H1 (cell line): ENCODE data around the gene TACC2. TPM values are rescaled to one million over a fixed set of nuclear protein-coding genes. Genes with fewer than 3 reads are reported as not detected.

Source experiments
- CTCF ChIA-PET: fragments of 300-600 bp; sonication (Branson Sonifier 250); formaldehyde crosslinking; loops from one replicate; lab custom pipeline; 2021; ENCODE audit not compliant: partially characterized antibody; lab: Charles Lee
- POLR2A ChIA-PET: fragments of 300-600 bp; sonication (Branson Sonifier 250); formaldehyde crosslinking; loops from one replicate; lab custom pipeline; 2021; ENCODE audit warnings: inconsistent platforms; ENCODE audit not compliant: partially characterized antibody; lab: Charles Lee
- DNase-seq, 2 experiments: peaks; one replicate each; pipeline versions ENCODE4 v3.0.0 to v3.0.0-alpha.2; 2010 to 2022; ENCODE audit warnings: low spot score in 2 of 2, low read depth in 1 of 2, mixed read lengths in 1 of 2
- FAIRE-seq: peaks from 2 replicates; lab custom pipeline; 2011; peaks lifted over from hg19 to GRCh38; lab: Jason Lieb, UNC
- H2AFZ ChIP-seq: 2 replicates; pipeline ENCODE4 v1.8.1; 2012; ENCODE audit warnings: low read length, inconsistent platforms
- H2AK5ac ChIP-seq: 2 replicates; pipeline ENCODE4 v1.6.1; 2013; ENCODE audit warnings: low read depth, low read length
- H2BK120ac ChIP-seq: replicated peaks from 2 replicates; pipeline ENCODE3; 2013; ENCODE audit warnings: low read depth, low read length, inconsistent platforms
- H2BK12ac ChIP-seq: 2 replicates; pipeline ENCODE4 v1.6.1; 2013; ENCODE audit warnings: low read depth, low read length
- H2BK15ac ChIP-seq: 2 replicates; pipeline ENCODE4 v1.6.1; 2013; ENCODE audit warnings: low read length
- H2BK20ac ChIP-seq: 2 replicates; pipeline ENCODE4 v1.6.1; 2013; ENCODE audit warnings: low read length
- H2BK5ac ChIP-seq: 2 replicates; pipeline ENCODE4 v1.6.1; 2013; ENCODE audit warnings: low read depth, low read length
- H3K14ac ChIP-seq: 2 replicates; pipeline ENCODE4 v1.6.1; 2013; ENCODE audit warnings: inconsistent platforms; ENCODE audit not compliant: insufficient read length
- H3K18ac ChIP-seq: 2 replicates; pipeline ENCODE4 v1.6.1; 2013; ENCODE audit warnings: low read length; ENCODE audit errors: extremely low read depth
- H3K23ac ChIP-seq: 2 replicates; pipeline ENCODE4 v1.6.1; 2013; ENCODE audit warnings: inconsistent platforms; ENCODE audit not compliant: insufficient read length
- H3K23me2 ChIP-seq: 2 replicates; pipeline ENCODE4 v1.6.1; 2013; ENCODE audit warnings: low read depth, low read length
- H3K27ac ChIP-seq: 2 replicates; pipeline ENCODE4 v1.6.1; 2011; ENCODE audit warnings: low read depth, low read length, inconsistent platforms
- H3K27me3 ChIP-seq, 4 experiments: replicated peaks in 1 of 4; 1 replicate in 1 of 4; 2 replicates in 3 of 4; pipeline versions ENCODE4 v1.6.1 to v1.8.1; 2011 to 2013; ENCODE audit warnings: low read length in 3 of 4, mild to moderate bottlenecking in 3 of 4, inconsistent platforms in 2 of 4, mixed read lengths in 2 of 4, moderate library complexity in 1 of 4; ENCODE audit not compliant: control insufficient read depth in 3 of 4, insufficient read depth in 3 of 4; ENCODE audit errors: extremely low read depth in 1 of 4
- H3K36me3 ChIP-seq, 4 experiments: 2 replicates each; pipeline versions ENCODE4 v1.6.1 to v1.8.1; 2011 to 2013; ENCODE audit warnings: mild to moderate bottlenecking in 4 of 4, low read length in 3 of 4, moderate library complexity in 2 of 4, control low read depth in 1 of 4, inconsistent platforms in 1 of 4; ENCODE audit not compliant: insufficient read depth in 4 of 4, control insufficient read depth in 2 of 4
- H3K4ac ChIP-seq: replicated peaks from 2 replicates; pipeline ENCODE3; 2013; ENCODE audit warnings: low read length, low read depth, mixed read lengths, inconsistent platforms; ENCODE audit not compliant: insufficient read length
- H3K4me1 ChIP-seq, 4 experiments: replicated peaks in 1 of 4; 1 replicate in 1 of 4; 2 replicates in 3 of 4; pipeline versions ENCODE4 v1.6.1 to v1.8.1; 2011 to 2013; ENCODE audit warnings: low read length in 3 of 4, inconsistent platforms in 2 of 4, mixed read lengths in 1 of 4; ENCODE audit not compliant: insufficient read depth in 4 of 4, control insufficient read depth in 3 of 4
- H3K4me2 ChIP-seq, 2 experiments: 2 replicates each; pipeline versions ENCODE4 v1.6.1 to v1.8.1; 2011 to 2013; ENCODE audit warnings: low read depth in 2 of 2, low read length in 2 of 2, control low read depth in 1 of 2, inconsistent platforms in 1 of 2, mild to moderate bottlenecking in 1 of 2; ENCODE audit not compliant: insufficient read depth in 1 of 2
- H3K4me3 ChIP-seq, 4 experiments: fragments of 200-600, 300-600 bp in 1 of 4; sonication (generic), shearing (Covaris generic), sonication (Bioruptor Twin) in 1 of 4; 2 replicates each; pipeline versions ENCODE4 v1.5.1 to v1.8.1; 2011 to 2016; ENCODE audit warnings: low read length in 4 of 4, low read depth in 3 of 4, control low read depth in 2 of 4, inconsistent platforms in 2 of 4, mild to moderate bottlenecking in 2 of 4, mixed read lengths in 1 of 4, moderate library complexity in 1 of 4; ENCODE audit not compliant: insufficient read depth in 2 of 4; ENCODE audit errors: extremely low read depth in 1 of 4
- H3K56ac ChIP-seq: replicated peaks from 2 replicates; pipeline ENCODE3; 2013; ENCODE audit warnings: low read depth, mild to moderate bottlenecking, mixed read lengths, low read length, inconsistent platforms; ENCODE audit not compliant: insufficient read length
- H3K79me1 ChIP-seq: 2 replicates; pipeline ENCODE4 v1.6.1; 2013; ENCODE audit warnings: low read depth, low read length, control low read depth
- H3K79me2 ChIP-seq, 2 experiments: 2 replicates each; pipeline versions ENCODE4 v1.6.1 to v1.8.1; 2012 to 2013; ENCODE audit warnings: low read length in 2 of 2, mild to moderate bottlenecking in 2 of 2, inconsistent platforms in 1 of 2; ENCODE audit not compliant: insufficient read depth in 2 of 2, control insufficient read depth in 1 of 2
- H3K9ac ChIP-seq, 4 experiments: replicated peaks in 1 of 4; 1 replicate in 1 of 4; 2 replicates in 3 of 4; pipeline versions ENCODE4 v1.6.1 to v1.8.1; 2011 to 2013; ENCODE audit warnings: low read depth in 3 of 4, low read length in 3 of 4, control low read depth in 2 of 4, mild to moderate bottlenecking in 2 of 4, moderate library complexity in 2 of 4, inconsistent platforms in 1 of 4; ENCODE audit errors: extremely low read depth in 1 of 4
- H3K9me3 ChIP-seq, 2 experiments: 2 replicates each; pipeline versions ENCODE4 v1.6.1 to v1.8.1; 2012 to 2013; ENCODE audit warnings: mild to moderate bottlenecking in 2 of 2, moderate library complexity in 2 of 2, control low read depth in 1 of 2, inconsistent platforms in 1 of 2, low read depth in 1 of 2, low read length in 1 of 2, mixed read lengths in 1 of 2; ENCODE audit not compliant: insufficient read depth in 2 of 2
- H4K20me1 ChIP-seq, 2 experiments: replicated peaks in 1 of 2; 2 replicates each; pipeline versions ENCODE3 to v1.8.1; 2011 to 2013; ENCODE audit warnings: inconsistent platforms in 2 of 2, low read length in 2 of 2, mild to moderate bottlenecking in 1 of 2; ENCODE audit not compliant: insufficient read depth in 2 of 2, control insufficient read depth in 1 of 2
- H4K5ac ChIP-seq: 2 replicates; pipeline ENCODE4 v1.6.1; 2013; ENCODE audit warnings: low read length, low read depth, mixed read lengths, inconsistent platforms; ENCODE audit not compliant: insufficient read length
- H4K8ac ChIP-seq: 2 replicates; pipeline ENCODE4 v1.8.0; 2013; ENCODE audit warnings: mild to moderate bottlenecking, moderate library complexity, low read length, inconsistent platforms; ENCODE audit not compliant: insufficient read depth; ENCODE audit errors: extremely low read depth
- H4K91ac ChIP-seq: replicated peaks from 2 replicates; pipeline ENCODE3; 2013; ENCODE audit warnings: low read length, mixed read lengths, inconsistent platforms; ENCODE audit not compliant: insufficient read length
- BRCA1 ChIP-seq: IDR thresholded peaks from 2 replicates; pipeline ENCODE4 v1.6.1; 2012; ENCODE audit warnings: low read depth, low read length, improper control_type of control experiment
- CBX5 ChIP-seq: fragments of 300-800, 300-1000 bp; sonication (generic); IDR thresholded peaks from 2 replicates; pipeline ENCODE4 v1.7.1; 2016; ENCODE audit warnings: antibody characterized with exemption, low read length, low read depth
- EP300 ChIP-seq, 2 experiments: IDR thresholded peaks; 1 replicate in 1 of 2; 2 replicates in 1 of 2; pipeline ENCODE4 v1.6.1; 2011 to 2012; ENCODE audit warnings: low read depth in 2 of 2, low read length in 2 of 2, mild to moderate bottlenecking in 2 of 2, borderline replicate concordance in 1 of 2, inconsistent platforms in 1 of 2, moderate library complexity in 1 of 2
- HDAC2 ChIP-seq, 2 experiments: fragments of 300-600 bp in 1 of 2; sonication (generic) in 1 of 2; IDR thresholded peaks; 2 replicates each; pipeline ENCODE4 v1.6.1; 2011 to 2012; ENCODE audit warnings: low read depth in 2 of 2, low read length in 2 of 2, mild to moderate bottlenecking in 2 of 2, moderate library complexity in 2 of 2, borderline replicate concordance in 1 of 2, inconsistent platforms in 1 of 2
- PHF8 ChIP-seq: fragments of 200-600 bp; sonication (generic); conservative IDR thresholded peaks from 2 replicates; pipeline ENCODE4 v1.7.1; 2012; ENCODE audit warnings: low read depth, mild to moderate bottlenecking, inconsistent platforms, low read length, moderate library complexity
- POLR2AphosphoS5 ChIP-seq: IDR thresholded peaks from 2 replicates; pipeline ENCODE4 v1.6.1; 2011; ENCODE audit warnings: low read depth, low read length
- RNF2 ChIP-seq: fragments of 200-900, 300-1000 bp; sonication (generic); IDR thresholded peaks from 2 replicates; pipeline ENCODE4 v1.7.1; 2016; ENCODE audit warnings: borderline replicate concordance, low read depth, mild to moderate bottlenecking, antibody characterized with exemption, low read length; ENCODE audit not compliant: poor library complexity, severe bottlenecking; ENCODE audit errors: missing control alignments
- SIN3A ChIP-seq, 2 experiments: IDR thresholded peaks in 1 of 2; conservative IDR thresholded peaks in 1 of 2; 2 replicates each; pipeline ENCODE4 v1.6.1; 2011 to 2012; ENCODE audit warnings: low read length in 2 of 2, improper control_type of control experiment in 1 of 2, low read depth in 1 of 2, mild to moderate bottlenecking in 1 of 2
- SIRT6 ChIP-seq: IDR thresholded peaks from one replicate; pipeline ENCODE4 v1.7.1; 2012; ENCODE audit warnings: low read length, inconsistent platforms
- SP2 ChIP-seq: IDR thresholded peaks from 2 replicates; pipeline ENCODE4 v1.6.1; 2012; ENCODE audit warnings: mild to moderate bottlenecking, low read length, inconsistent platforms
- TAF1 ChIP-seq: IDR thresholded peaks from 2 replicates; pipeline ENCODE4 v1.6.1; 2011; ENCODE audit warnings: mild to moderate bottlenecking, low read depth, low read length
- WGBS, 2 experiments: shearing (Covaris generic) in 1 of 2; methylation state at CpG; one replicate each; pipeline versions ENCODE4 v1.1.6 to v1.1.7; 2013 to 2015; ENCODE audit warnings: low lambda C conversion rate in 2 of 2, mixed read lengths in 2 of 2, inconsistent platforms in 1 of 2, low coverage in 1 of 2, missing lambda C conversion rate in 1 of 2; ENCODE audit not compliant: insufficient replicate concordance in 2 of 2, insufficient coverage in 1 of 2, insufficient read length in 1 of 2; ENCODE audit errors: extremely low coverage in 1 of 2, missing lambda C conversion rate in 1 of 2; 5-methylcytosine and 5-hydroxymethylcytosine counted together
- polyA plus RNA-seq, 7 experiments: library from polyadenylated mRNA; depleted of rRNA in 3 of 7; stranded (reverse) in 5 of 7; unstranded in 2 of 7; fragments of >200 nt in 5 of 7; fragments of 200-250 nt in 2 of 7; gene quantifications; 1 replicate in 5 of 7; 2 replicates in 1 of 7; 4 replicates in 1 of 7; pipeline versions ENCODE4 v1.2.1 to v1.2.3, GENCODE V29; 2011 to 2013; ENCODE audit warnings: missing spikeins in 2 of 7, mixed read lengths in 2 of 7
- total RNA-seq: library from RNA; stranded (reverse); fragmentation: NEBNext Ultra II Directional; extraction: Animal tissue kit (Norgen Biotek cat#: 25700); gene quantifications from 2 replicates; pipeline ENCODE4 v1.2.1, GENCODE V29; 2021

Gene TACC2
- total and polyA plus RNA-seq, 2 of the 8 experiments (the other 6 are each of a cell fraction or from before 2014, with no cell fraction given) = 21.2 to 46.6 TPM

GRCh38 chr10:122162671-122163173 is 173.8 kb downstream of the TACC2 start:
- ChIA-PET POLR2A (interaction anchor here (0.7 to 12.6 kb wide), 14 partner anchors 9 to 109 kb away, joined by 3 to 237 read pairs (median 4); partner anchors contain the start of gene BTBD16), CTCF (interaction anchor here (0.5 to 4.1 kb wide), 18 partner anchors 9 to 270 kb away, joined by 3 to 36 read pairs (median 4); no protein-coding TSS in a partner anchor)
- Histone ChIP-seq H2BK15ac (0 out of 2 replicates have a peak overlapping the region, but pooled peaks have one; percentile 32), H3K18ac (peak overlapping the region; percentile 82), H2AK5ac (0 out of 2 replicates have a peak overlapping the region, but pooled peaks have one; percentile 43), H3K56ac (peak overlapping the region; percentile 70), H3K23me2 (peaks cover 12% of the 10 kb centered on the region), H3K4ac (peak overlapping the region; percentile 35), H3K79me2 (peaks cover 6 to 39% of the 10 kb centered on the region in 2 experiments; a peak in 3 of 4 replicates), H2BK5ac (peak overlapping the region; percentile 97), H2AFZ (no peak overlapping the region), H3K23ac (no peak overlapping the region), H3K27ac (peak overlapping the region; percentile 84), H2BK20ac (no peak overlapping the region), H4K8ac (peak overlapping the region; percentile 89), H3K4me2 (peak overlapping the region; percentile 95 to 98), H4K91ac (peak overlapping the region; percentile 22), H3K4me3 (peak overlapping the region; percentile 73 to 87 (median 84)), H3K9me3 (no peaks in the 10 kb centered on the region), H3K4me1 (peaks cover 11 to 47% (median 28%) of the 10 kb centered on the region in 4 experiments), H3K27me3 (peaks cover 0 to 2% (median 0%) of the 10 kb centered on the region in 4 experiments; a peak in 1 of 7 replicates), H3K36me3 (peaks cover 0 to 3% (median 0%) of the 10 kb centered on the region in 4 experiments; a peak in 1 of 8 replicates), H4K20me1 (peaks cover 4 to 14% of the 10 kb centered on the region in 2 experiments), H3K9ac (peak overlapping the region; percentile 41 to 91 (median 70); a peak in 6 of 7 replicates), H2BK12ac (peak overlapping the region; percentile 77; the same call in 1 of the 2 replicates), H3K14ac (no peak overlapping the region), H2BK120ac (peak overlapping the region; percentile 24), H3K79me1 (peaks cover 18% of the 10 kb centered on the region), H4K5ac (peak overlapping the region; percentile 41)
- DNase-seq (no peak), FAIRE-seq (no peak)
- WGBS, 2 experiments = 33% methylated on average over 16 of the region's 16 CpGs; no CpG with 5 or more reads in 1 of the 2 experiments
- TF ChIP-seq RNF2 (no peak), CBX5 (no peak), SIN3A (conservative IDR thresholded peaks at IDR 0.05 in 1 of 2, IDR thresholded peaks at IDR 0.05 in 1 of 2; ENCODE audit: low read depth in 1 of 2, low read length in 2 of 2) (no peak), TAF1 (no peak), EP300 (IDR thresholded peaks at IDR 0.05; ENCODE audit: borderline replicate concordance in 1 of 2, low read depth in 2 of 2, low read length in 2 of 2) (no peak), BRCA1 (no peak), PHF8 (peak; percentile 58), SP2 (no peak), SIRT6 (no peak), HDAC2 (IDR thresholded peaks at IDR 0.05; ENCODE audit: borderline replicate concordance in 1 of 2, low read depth in 2 of 2, low read length in 2 of 2) (no peak), POLR2AphosphoS5 (no peak; the same call in 1 of the 2 replicates)
